ENCODE data around the gene ASGR1. TPM values are rescaled to one million over a fixed set of nuclear protein-coding genes. Genes with fewer than 3 reads are reported as not detected.

The ASGR1 gene
- total and polyA plus RNA-seq, 2 of the 4 experiments (the other 2 are of a cell fraction), result 1.3 to 3.8 TPM

DNA sequence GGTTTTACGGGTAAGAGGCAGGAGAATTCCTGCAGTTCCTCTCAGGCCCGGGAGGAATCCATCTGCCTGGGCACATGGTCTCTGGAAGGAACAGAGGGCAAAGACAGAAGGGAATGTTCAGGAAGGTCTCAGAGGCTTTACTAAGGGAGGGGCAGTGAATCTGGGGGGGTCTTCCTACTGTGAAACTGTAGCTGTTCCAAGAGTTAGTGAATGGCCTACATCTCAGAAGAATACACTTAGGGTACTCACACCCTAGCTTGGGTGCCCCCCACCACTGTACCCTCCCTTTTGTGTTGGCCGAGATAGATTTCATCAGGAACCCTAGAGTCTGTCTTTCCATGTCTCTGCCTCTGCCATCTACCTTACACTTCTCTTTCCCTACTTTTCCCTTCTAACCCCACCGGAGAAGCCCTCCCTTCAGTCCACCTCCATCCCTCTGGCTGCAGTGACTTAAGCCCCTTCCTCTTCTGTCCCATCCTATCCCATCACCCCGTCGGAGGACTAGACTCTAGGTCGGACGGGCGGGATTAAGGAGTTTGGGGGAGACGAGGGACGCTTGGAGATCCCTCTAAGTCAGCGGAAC is 40.1 kb upstream of the ASGR1 start:
- dilution Hi-C loops (cut with HindIII; ENCODE audit: low sequenced_read_pairs, unreplicated experiment), result no loop called here
- Histone ChIP-seq H3K56ac (ENCODE audit: extremely low read depth, insufficient read depth, low read length) (peak overlapping the region; percentile 20; the same call in 1 of the 2 replicates), H3K4me1 (ENCODE audit: control insufficient read depth, insufficient read depth, low read length) (peaks cover 24% of the 10 kb centered on the region), H3K9me1 (ENCODE audit: insufficient read depth, low read length) (peaks cover 21% of the 10 kb centered on the region; the same call in 1 of the 2 replicates), H2BK120ac (ENCODE audit: low read depth, low read length) (peak overlapping the region; percentile 86), H3K27ac (ENCODE audit: insufficient read depth, low read length) (peak overlapping the region; percentile 77), H3K4me2 (ENCODE audit: low read depth, low read length) (peak overlapping the region; percentile 72), H2BK20ac (ENCODE audit: low read depth, low read length) (peak overlapping the region; percentile 18; the same call in 1 of the 2 replicates), H4K8ac (ENCODE audit: low read depth in 2 of 2, low read length in 2 of 2) (peak overlapping the region; percentile 98 to 99), H3K23ac (ENCODE audit: low read depth, low read length) (peak overlapping the region; percentile 81; the same call in 1 of the 2 replicates), H3K9ac (ENCODE audit: low read depth, low read length) (peak overlapping the region; percentile 67), H3K36me3 (ENCODE audit: control insufficient read depth, insufficient read depth, low read length) (peaks cover 33% of the 10 kb centered on the region), H2AK5ac (ENCODE audit: low read depth, low read length) (peak overlapping the region; percentile 93), H4K91ac (ENCODE audit: insufficient read depth, low read depth, low read length) (peak overlapping the region; percentile 97), H3K27me3 (ENCODE audit: control insufficient read depth, insufficient read depth, low read length) (no peaks in the 10 kb centered on the region), H3K18ac (ENCODE audit: low read depth, low read length) (peak overlapping the region; percentile 27; the same call in 1 of the 2 replicates), H2AFZ (replicated peaks; ENCODE audit: low read length, poor library complexity) (peak overlapping the region; percentile 95), H2BK5ac (ENCODE audit: low read depth, low read length, poor library complexity, severe bottlenecking) (peak overlapping the region; percentile 86), H3K4ac (ENCODE audit: low read depth, low read length) (peak overlapping the region; percentile 99), H3K79me1 (ENCODE audit: low read depth in 1 of 2, low read length in 2 of 2) (peaks cover 12 to 87% of the 10 kb centered on the region in 2 experiments), H3K9me3 (ENCODE audit: control insufficient read depth, insufficient read depth, low read length) (no peaks in the 10 kb centered on the region), H3K14ac (replicated peaks; ENCODE audit: low read depth, low read length) (peak overlapping the region; percentile 90), H2AK9ac (replicated peaks; ENCODE audit: low read depth, low read length, poor library complexity) (peak overlapping the region; percentile 93), H3K4me3 (ENCODE audit: insufficient read depth, low read depth, low read length) (peak overlapping the region; percentile 33), H2BK15ac (ENCODE audit: low read depth, low read length) (peak overlapping the region; percentile 78; the same call in 2 of the 3 replicates), H4K20me1 (ENCODE audit: insufficient read depth, low read length) (peaks cover 55% of the 10 kb centered on the region), H4K5ac (ENCODE audit: low read depth, low read length) (peak overlapping the region; percentile 66)
- DNase-seq, result no peak
- 81% methylated on average over 3 of the region's 12 CpGs; no CpG with 5 or more reads in 1 of the 2 experiments for WGBS, 2 experiments (ENCODE audit: extremely low coverage in 2 of 2, insufficient read length in 1 of 2)
- BruUV-seq (replicated peaks), result no TSS peak
- in situ Hi-C loops (cut with MboI; ENCODE audit: low sequenced_read_pairs), result no loop called here
- ATAC-seq (ENCODE audit: low read depth), result no peak
- POLR2A ChIA-PET (ENCODE audit: unreplicated experiment), result interaction anchor here (0.6 to 1.4 kb wide), 3 partner anchors 10 to 174 kb away, joined by 3 to 5 read pairs (median 4); no protein-coding TSS in a partner anchor
- CTCF ChIA-PET, result interaction anchor here (1.0 kb wide), 1 partner anchor 20 kb away, joined by 3 read pairs; the partner anchor contains the start of gene PHF23
- TF ChIP-seq MAZ (IDR thresholded peaks at IDR 0.05; ENCODE audit: borderline replicate concordance, low read depth, low read length), result no peak
- TF ChIP-seq NFE2L2 (IDR thresholded peaks at IDR 0.05; ENCODE audit: low read depth, low read length), result no peak
- no peak for TF ChIP-seq FOS (IDR thresholded peaks at IDR 0.05; ENCODE audit: low read depth, low read length)
- TF ChIP-seq CHD1 (IDR thresholded peaks at IDR 0.05; ENCODE audit: low read depth, low read length), result no peak
- TF ChIP-seq MXI1 (IDR thresholded peaks at IDR 0.05; ENCODE audit: borderline replicate concordance, low read depth, low read length), result no peak
- TF ChIP-seq POLR2A (IDR thresholded peaks at IDR 0.05; ENCODE audit: low read depth, low read length), result no peak
- TF ChIP-seq SMC3 (IDR thresholded peaks at IDR 0.05; ENCODE audit: low read depth, low read length), result no peak
- TF ChIP-seq RCOR1 (IDR thresholded peaks at IDR 0.05; ENCODE audit: insufficient replicate concordance, low read length), result no peak
- no peak for TF ChIP-seq BHLHE40 (IDR thresholded peaks at IDR 0.05; ENCODE audit: low read depth, low read length)
- no peak for TF ChIP-seq RFX5 (IDR thresholded peaks at IDR 0.05; ENCODE audit: low read depth, low read length)
- intact Hi-C loops (cut with micrococcal nuclease), result no loop called here
